ENCODE results near the gene GALNTL6.

GALNTL6 gene

DNA sequence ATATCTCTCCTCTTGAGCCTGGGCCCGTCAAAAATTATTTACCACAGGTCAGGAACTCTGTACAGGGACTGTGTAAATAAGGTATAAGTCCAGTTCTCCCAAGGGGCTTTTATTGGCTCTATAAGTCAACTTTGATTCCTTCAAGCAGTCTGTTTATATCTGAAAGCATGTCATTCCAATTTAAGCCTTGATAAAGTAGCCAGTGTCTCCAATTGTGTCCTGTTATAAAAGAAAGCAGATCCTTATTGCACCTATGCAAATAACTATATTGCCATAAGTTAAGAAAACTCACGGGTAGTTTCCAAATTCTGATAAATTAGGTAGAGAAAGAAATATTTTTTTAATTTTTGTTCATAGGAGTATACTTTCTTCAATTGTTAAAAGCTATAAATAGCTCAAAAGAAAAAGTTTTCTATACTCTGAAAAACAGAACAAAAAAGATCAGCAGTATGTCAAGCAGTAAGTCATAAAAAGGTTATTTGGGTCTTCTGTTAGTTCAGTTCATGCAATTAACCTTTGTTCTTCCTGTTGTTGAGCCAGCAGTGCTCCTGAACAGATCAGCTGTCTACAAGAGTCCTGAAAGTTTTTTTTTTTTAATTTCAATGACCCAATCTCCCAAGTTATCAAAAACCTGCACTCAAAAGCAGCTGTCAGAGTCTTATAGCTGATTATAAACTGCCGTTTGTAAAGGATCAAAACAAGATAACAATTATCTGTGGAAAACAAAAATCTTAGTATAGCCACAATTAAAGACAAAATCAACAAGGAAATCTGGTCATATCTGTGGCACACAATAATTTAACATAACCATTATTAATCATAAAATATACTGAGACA lies 1177.0 kb downstream of the GALNTL6 start:
- H3K4me3 ChIP-seq (ENCODE audit: control insufficient read depth, low read depth, low read length), result no peak overlapping the region
- no peak for DNase-seq (ENCODE audit: low read depth)
- TF ChIP-seq, protein P1, sequence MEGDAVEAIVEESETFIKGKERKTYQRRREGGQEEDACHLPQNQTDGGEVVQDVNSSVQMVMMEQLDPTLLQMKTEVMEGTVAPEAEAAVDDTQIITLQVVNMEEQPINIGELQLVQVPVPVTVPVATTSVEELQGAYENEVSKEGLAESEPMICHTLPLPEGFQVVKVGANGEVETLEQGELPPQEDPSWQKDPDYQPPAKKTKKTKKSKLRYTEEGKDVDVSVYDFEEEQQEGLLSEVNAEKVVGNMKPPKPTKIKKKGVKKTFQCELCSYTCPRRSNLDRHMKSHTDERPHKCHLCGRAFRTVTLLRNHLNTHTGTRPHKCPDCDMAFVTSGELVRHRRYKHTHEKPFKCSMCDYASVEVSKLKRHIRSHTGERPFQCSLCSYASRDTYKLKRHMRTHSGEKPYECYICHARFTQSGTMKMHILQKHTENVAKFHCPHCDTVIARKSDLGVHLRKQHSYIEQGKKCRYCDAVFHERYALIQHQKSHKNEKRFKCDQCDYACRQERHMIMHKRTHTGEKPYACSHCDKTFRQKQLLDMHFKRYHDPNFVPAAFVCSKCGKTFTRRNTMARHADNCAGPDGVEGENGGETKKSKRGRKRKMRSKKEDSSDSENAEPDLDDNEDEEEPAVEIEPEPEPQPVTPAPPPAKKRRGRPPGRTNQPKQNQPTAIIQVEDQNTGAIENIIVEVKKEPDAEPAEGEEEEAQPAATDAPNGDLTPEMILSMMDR (IDR thresholded peaks at IDR 0.05; ENCODE audit: control insufficient read depth, insufficient read depth, low read depth, low read length, missing control alignments), result no peak

DNA sequence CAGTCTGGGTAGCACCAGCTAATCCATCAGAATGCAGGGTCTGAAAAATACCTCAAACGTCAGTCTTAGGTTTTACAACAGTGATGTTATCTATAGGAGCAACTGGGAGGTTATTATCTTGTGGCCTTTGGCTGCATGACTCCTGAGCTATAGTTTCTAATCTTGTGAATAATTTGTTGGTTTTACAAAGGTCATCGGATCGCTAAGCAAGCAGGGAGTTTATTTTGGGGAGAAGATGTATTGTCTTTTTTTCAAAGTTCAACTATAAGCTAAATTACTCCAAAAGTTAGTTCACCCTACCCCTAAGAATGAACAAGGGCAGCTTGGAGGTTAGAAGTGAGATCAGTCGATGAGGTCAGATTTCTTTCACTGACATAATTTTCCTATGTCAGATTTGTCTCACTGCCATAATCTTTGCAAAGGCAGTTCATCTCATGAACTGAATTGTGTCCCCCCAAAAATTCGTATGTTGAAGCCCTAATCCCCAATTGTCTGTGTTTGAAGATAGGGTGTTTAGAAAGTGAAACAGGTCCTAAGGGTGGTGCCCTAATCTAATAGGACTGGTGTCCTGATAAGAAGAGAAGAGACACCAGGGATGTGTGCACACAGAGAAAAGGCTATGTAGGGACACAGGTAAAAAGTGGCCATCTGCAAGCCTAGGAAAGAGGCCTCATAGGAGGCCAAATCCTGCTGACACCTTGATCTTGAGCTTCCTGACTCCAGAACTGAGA lies 1179.6 kb downstream of the GALNTL6 start:
- TF ChIP-seq, protein P1 (IDR thresholded peaks at IDR 0.05; ENCODE audit: control insufficient read depth, insufficient read depth, low read depth, low read length, missing control alignments), result no peak
- no peak for DNase-seq (ENCODE audit: low read depth)

DNA sequence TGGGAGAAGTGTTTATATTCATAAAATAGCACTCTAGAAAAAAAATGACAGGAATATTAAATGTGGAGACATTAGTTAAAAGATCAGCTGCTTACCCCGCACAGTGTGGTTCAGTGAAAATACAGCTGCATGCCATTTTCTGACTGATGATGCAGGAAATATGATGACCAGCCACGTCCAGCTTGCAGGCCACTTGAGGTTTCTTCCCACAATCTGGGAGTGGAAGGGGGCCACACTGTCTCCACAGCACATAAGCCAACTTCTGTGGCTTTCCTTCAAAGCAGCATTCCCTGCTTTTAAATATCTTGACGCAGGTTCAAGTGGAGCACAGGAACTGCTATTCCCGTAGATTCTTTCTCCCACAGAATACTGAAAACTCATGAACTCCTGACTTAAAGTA lies 1182.0 kb downstream of the GALNTL6 start:
- DNase-seq (ENCODE audit: low read depth), result no peak
- TF ChIP-seq, protein P1 (IDR thresholded peaks at IDR 0.05; ENCODE audit: control insufficient read depth, insufficient read depth, low read depth, low read length, missing control alignments), result no peak
- no peak overlapping the region for H3K4me3 ChIP-seq (ENCODE audit: control insufficient read depth, low read depth, low read length)

More for the DNA sequence above, 1179.6 kb downstream of the GALNTL6 start:
- H3K4me3 ChIP-seq (ENCODE audit: control insufficient read depth, low read depth, low read length), result no peak overlapping the region

- TF ChIP-seq, protein P1 (IDR thresholded peaks at IDR 0.05; ENCODE audit: control insufficient read depth, insufficient read depth, low read depth, low read length, missing control alignments), result no peak
- no peak for DNase-seq (ENCODE audit: low read depth)
- no peak overlapping the region for H3K4me3 ChIP-seq (ENCODE audit: control insufficient read depth, low read depth, low read length)
These were observed 1182.5 kb downstream of the GALNTL6 start for GRCh38 chr4:172995704-172996103.

- DNase-seq (ENCODE audit: low read depth), result no peak
- TF ChIP-seq, protein P1 (IDR thresholded peaks at IDR 0.05; ENCODE audit: control insufficient read depth, insufficient read depth, low read depth, low read length, missing control alignments), result no peak
- H3K4me3 ChIP-seq (ENCODE audit: control insufficient read depth, low read depth, low read length), result no peak overlapping the region
These were observed 1183.5 kb downstream of the GALNTL6 start for GRCh38 chr4:172996571-172997216.

DNA sequence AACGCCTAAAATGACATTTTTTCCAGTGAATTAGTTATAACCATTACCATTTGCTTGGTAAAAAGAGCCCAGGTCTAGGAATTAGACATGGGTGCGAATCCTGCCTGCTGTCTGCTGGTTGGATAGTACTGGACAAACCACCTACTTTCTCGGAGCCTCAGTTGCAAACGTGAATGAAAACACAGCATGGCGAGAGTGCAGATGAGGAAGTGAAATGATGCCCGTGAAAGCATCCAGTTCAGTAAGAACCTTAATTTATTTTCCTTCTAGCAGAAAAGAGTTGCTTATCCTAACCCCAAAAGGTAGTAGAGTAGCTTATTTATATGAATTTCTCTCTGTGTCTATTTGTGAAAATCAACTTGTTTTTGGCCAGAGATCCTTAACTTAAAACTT lies 1184.0 kb downstream of the GALNTL6 start:
- H3K4me3 ChIP-seq (ENCODE audit: control insufficient read depth, low read depth, low read length), result no peak overlapping the region
- TF ChIP-seq, protein P1 (IDR thresholded peaks at IDR 0.05; ENCODE audit: control insufficient read depth, insufficient read depth, low read depth, low read length, missing control alignments), result no peak
- no peak for DNase-seq (ENCODE audit: low read depth)
